Nephron (organoid): ENCODE measurements around the gene AGTRAP.

Source experiments
- H3K27ac Mint-ChIP-seq, 3 experiments: 2 replicates each; pipeline ENCODE4 v1.8.0; 2020; ENCODE audit warnings: mixed read lengths in 3 of 3, mild to moderate bottlenecking in 2 of 3, moderate library complexity in 1 of 3
- H3K27me3 Mint-ChIP-seq: 2 replicates; pipeline ENCODE4 v1.8.0; 2021; ENCODE audit warnings: low read depth, mild to moderate bottlenecking, moderate library complexity, mixed read lengths
- H3K36me3 Mint-ChIP-seq: 2 replicates; pipeline ENCODE4 v1.8.0; 2020; ENCODE audit warnings: low read depth, mixed read lengths
- H3K4me1 Mint-ChIP-seq: 2 replicates; pipeline ENCODE4 v1.8.0; 2020; ENCODE audit warnings: mixed read lengths
- H3K4me3 Mint-ChIP-seq, 3 experiments: 2 replicates each; pipeline ENCODE4 v1.8.0; 2020; ENCODE audit warnings: mild to moderate bottlenecking in 3 of 3, mixed read lengths in 3 of 3, moderate library complexity in 2 of 3
- H3K9me3 Mint-ChIP-seq: 2 replicates; pipeline ENCODE4 v1.8.0; 2020; ENCODE audit warnings: mixed read lengths
- CTCF ChIP-seq, 3 experiments: fragments of 200-600 bp; sonication (generic); IDR thresholded peaks; one replicate each; pipeline ENCODE4 v1.5.0; 2021; ENCODE audit warnings: antibody characterized with exemption in 3 of 3; ENCODE audit not compliant: unreplicated experiment in 3 of 3

The AGTRAP gene

DNA sequence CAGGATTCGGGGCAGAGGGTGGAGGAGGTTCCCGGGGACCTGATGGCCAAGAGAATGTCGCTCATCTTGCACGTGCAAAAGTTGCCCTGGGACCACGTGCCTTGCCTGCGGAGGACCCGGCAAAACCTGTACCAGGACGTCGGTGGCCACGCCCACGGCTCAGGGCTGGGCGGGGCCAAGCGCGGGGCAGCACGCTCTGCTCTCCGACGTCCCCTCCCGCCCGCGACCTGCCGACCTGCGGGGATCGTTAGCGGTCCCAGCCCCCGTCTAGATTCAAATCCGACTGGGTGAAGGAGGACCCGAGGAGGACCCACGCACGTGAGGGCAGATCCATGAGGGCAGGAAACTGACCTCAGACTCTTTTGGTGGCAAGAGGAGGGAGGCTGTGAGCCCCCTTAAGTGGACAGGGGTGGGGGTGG is 26.1 kb downstream of the AGTRAP start, which contains the start of gene C1orf167:
TSS of gene C1orf167 (plus strand) at position 206 of the 419 bp plus-strand sequence. CDS start 2,208 bp downstream, outside the sequence.
- Mint-ChIP-seq H3K9me3 (no peaks in the 10 kb centered on the region), H3K4me1 (peaks cover 10% of the 10 kb centered on the region), H3K27ac (peak within 1 kb of the TSS in 1 of 3 experiments; percentile 19), H3K27me3 (peaks cover 32% of the 10 kb centered on the region), H3K36me3 (no peaks in the 10 kb centered on the region), H3K4me3 (no peak within 1 kb of the TSS)
- no peak for TF ChIP-seq CTCF (IDR thresholded peaks at IDR 0.05; ENCODE audit: unreplicated experiment in 3 of 3)

DNA sequence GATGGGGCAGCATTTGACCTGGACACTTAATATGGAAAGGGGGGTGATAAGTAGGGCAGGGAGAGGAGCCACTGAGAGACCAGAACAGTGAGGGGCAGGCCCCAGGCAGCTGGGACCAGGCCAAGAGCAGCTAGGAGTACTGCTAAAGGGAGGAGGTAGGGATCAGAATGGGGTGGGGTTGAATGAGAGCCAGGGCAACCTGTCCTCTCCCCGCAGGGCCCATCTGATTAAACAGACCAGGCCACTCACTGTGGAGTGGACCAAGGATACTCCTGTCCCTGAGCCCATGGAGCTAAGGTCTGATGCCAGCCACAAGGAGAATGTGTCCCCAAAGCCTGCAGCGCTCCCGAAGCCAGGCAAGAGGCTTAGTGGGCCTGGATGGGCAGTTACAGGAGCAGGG is 28.2 kb downstream of the AGTRAP start:
- peak overlapping the region in 1 of 3 experiments; percentile 0 for H3K27ac Mint-ChIP-seq
- peaks cover 10% of the 10 kb centered on the region for H3K4me1 Mint-ChIP-seq
- H3K27me3 Mint-ChIP-seq: peaks cover 32% of the 10 kb centered on the region
- H3K36me3 Mint-ChIP-seq: no peaks in the 10 kb centered on the region
- TF ChIP-seq CTCF (IDR thresholded peaks at IDR 0.05; ENCODE audit: unreplicated experiment in 3 of 3): no peak
- H3K4me3 Mint-ChIP-seq: no peak overlapping the region
- no peaks in the 10 kb centered on the region for H3K9me3 Mint-ChIP-seq

DNA sequence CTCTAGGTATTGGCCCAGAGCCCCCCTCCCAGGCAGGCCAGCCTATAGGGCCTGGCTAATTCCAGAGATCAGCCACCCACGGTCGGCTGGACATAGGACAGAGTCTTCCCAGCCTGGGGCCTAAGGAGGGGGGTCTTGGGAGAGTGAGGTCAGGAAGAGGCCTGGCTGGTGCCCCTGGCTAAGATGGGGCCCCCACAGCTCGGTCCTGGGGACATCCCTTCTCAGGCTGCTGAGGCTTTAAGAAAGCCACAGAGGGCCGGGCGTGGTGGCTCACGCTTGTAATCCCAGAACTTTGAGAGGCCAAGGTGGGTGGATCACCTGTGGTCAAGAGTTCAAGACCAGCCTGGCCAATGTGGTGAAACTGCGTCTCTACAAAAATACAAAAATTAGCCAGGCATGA is 28.6 kb downstream of the AGTRAP start:
- Mint-ChIP-seq H3K27ac (no peak overlapping the region), H3K4me1 (peaks cover 10% of the 10 kb centered on the region), H3K4me3 (no peak overlapping the region), H3K27me3 (peaks cover 32% of the 10 kb centered on the region), H3K9me3 (no peaks in the 10 kb centered on the region), H3K36me3 (no peaks in the 10 kb centered on the region)
- no peak for TF ChIP-seq CTCF (IDR thresholded peaks at IDR 0.05; ENCODE audit: unreplicated experiment in 3 of 3)

DNA sequence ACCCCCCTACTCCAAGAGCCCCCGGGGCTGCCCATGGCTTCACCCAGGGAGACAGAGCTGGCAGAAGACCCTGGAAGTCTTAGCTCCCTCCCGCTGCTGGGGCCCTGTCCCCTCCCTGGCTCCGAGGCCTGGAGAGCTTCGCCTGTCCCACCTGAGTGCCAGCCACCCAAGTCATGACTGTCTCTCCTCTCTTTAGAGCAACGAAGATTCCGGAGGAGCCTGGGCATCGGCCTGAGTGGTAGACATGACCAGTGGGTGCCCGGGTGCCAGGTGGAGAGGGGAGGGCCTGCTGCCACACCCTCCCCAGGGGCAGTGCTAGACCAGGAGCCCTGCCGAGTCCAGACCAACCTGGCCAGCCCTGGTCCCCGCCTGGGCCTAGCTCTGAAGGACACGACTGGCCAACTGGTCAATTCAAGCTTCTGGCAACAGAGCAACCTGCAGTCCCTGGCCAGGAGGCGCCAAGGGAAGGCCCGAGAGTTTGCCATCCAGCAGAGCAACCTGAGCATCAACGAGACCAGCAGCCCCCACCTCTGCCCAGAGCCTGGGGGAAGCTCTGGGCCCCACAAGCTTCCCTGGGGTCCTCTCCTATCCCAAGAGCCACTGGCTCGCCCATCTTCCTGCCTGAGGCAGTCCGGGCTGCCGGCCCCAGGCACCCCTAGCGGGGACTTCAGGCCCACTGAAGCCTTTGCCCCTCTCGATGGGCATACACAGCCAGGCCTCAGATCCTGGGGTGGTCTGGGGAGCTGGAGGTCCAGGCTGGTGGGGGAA is 29.9 kb downstream of the AGTRAP start:
- Mint-ChIP-seq H3K4me1 (peaks cover 10% of the 10 kb centered on the region), H3K9me3 (no peaks in the 10 kb centered on the region), H3K36me3 (no peaks in the 10 kb centered on the region), H3K27ac (no peak overlapping the region), H3K27me3 (peaks cover 25% of the 10 kb centered on the region), H3K4me3 (no peak overlapping the region)
- TF ChIP-seq CTCF (IDR thresholded peaks at IDR 0.05; ENCODE audit: unreplicated experiment in 3 of 3): no peak

- H3K36me3 Mint-ChIP-seq: no peaks in the 10 kb centered on the region
- no peaks in the 10 kb centered on the region for H3K9me3 Mint-ChIP-seq
- H3K4me3 Mint-ChIP-seq: no peak overlapping the region
- H3K27me3 Mint-ChIP-seq: peaks cover 20% of the 10 kb centered on the region
- TF ChIP-seq CTCF (IDR thresholded peaks at IDR 0.05; ENCODE audit: unreplicated experiment in 3 of 3): no peak
- H3K27ac Mint-ChIP-seq: no peak overlapping the region
- peaks cover 10% of the 10 kb centered on the region for H3K4me1 Mint-ChIP-seq
Measured at GRCh38 chr1:11766429-11766776, 30.5 kb downstream of the AGTRAP start.
